HG03039 (cell line): ENCODE data around the gene GMPS.
"Not testable (repeated sequence)": the region's sequence is repeated elsewhere in the genome, so short reads cannot be mapped to it uniquely, and the experiment has no call there.

Source experiments
- ATAC-seq: cut with Tn5 transposase; IDR thresholded peaks from one replicate; pipeline ENCODE4 v1.9.1; 2021; ENCODE audit warnings: mild to moderate bottlenecking, moderate library complexity; ENCODE audit not compliant: unreplicated experiment

The GMPS gene

GRCh38 chr3:155871746-155872158 lies 1.3 kb downstream of the GMPS start:
- peak; percentile 2 for ATAC-seq

- no peak for ATAC-seq
Measured at GRCh38 chr3:155872904-155873646, 2.6 kb downstream of the GMPS start.

- no peak for ATAC-seq
Measured at GRCh38 chr3:155876037-155876436, 5.6 kb downstream of the GMPS start.

- ATAC-seq: no peak
Measured at GRCh38 chr3:155876503-155876902, 6.1 kb downstream of the GMPS start.

GRCh38 chr3:155880286-155880685 lies 9.8 kb downstream of the GMPS start:
- no peak for ATAC-seq

GRCh38 chr3:155884292-155884691 lies 13.8 kb downstream of the GMPS start:
- ATAC-seq: no peak

- ATAC-seq: no peak
Measured at GRCh38 chr3:155885292-155885691, 14.8 kb downstream of the GMPS start.

GRCh38 chr3:155886348-155886747 lies 15.9 kb downstream of the GMPS start:
- ATAC-seq: not testable (repeated sequence)

- ATAC-seq: no peak
Measured at GRCh38 chr3:155886915-155887314, 16.5 kb downstream of the GMPS start.

- ATAC-seq: no peak
Measured at GRCh38 chr3:155889212-155889611, 18.8 kb downstream of the GMPS start.

GRCh38 chr3:155889952-155890351 lies 19.5 kb downstream of the GMPS start:
- ATAC-seq: no peak

GRCh38 chr3:155890671-155891190 lies 20.3 kb downstream of the GMPS start:
- ATAC-seq: no peak

GRCh38 chr3:155891321-155891720 lies 20.9 kb downstream of the GMPS start:
- no peak for ATAC-seq

- ATAC-seq: no peak
Measured at GRCh38 chr3:155895379-155895900, 25.0 kb downstream of the GMPS start.

- no peak for ATAC-seq
Measured at GRCh38 chr3:155906900-155907299, 36.5 kb downstream of the GMPS start.

GRCh38 chr3:155908086-155908485 lies 37.6 kb downstream of the GMPS start:
- no peak for ATAC-seq

- ATAC-seq: no peak
Measured at GRCh38 chr3:155908605-155909004, 38.2 kb downstream of the GMPS start.

- ATAC-seq: no peak
Measured at GRCh38 chr3:155912090-155912489, 41.6 kb downstream of the GMPS start.

- no peak for ATAC-seq
Measured at GRCh38 chr3:155912579-155913190, 42.2 kb downstream of the GMPS start.

GRCh38 chr3:155917781-155918180 lies 47.3 kb downstream of the GMPS start:
- no peak for ATAC-seq

- no peak for ATAC-seq
Measured at GRCh38 chr3:155919728-155920127, 49.3 kb downstream of the GMPS start.

- no peak for ATAC-seq
Measured at GRCh38 chr3:155921486-155921885, 51.0 kb downstream of the GMPS start.
